Colonic mucosa (tissue), 4 donors: ENCODE data around the gene ARHGEF12. TPM values are rescaled to one million over a fixed set of nuclear protein-coding genes. Genes with fewer than 3 reads are reported as not detected.

ENCODE experiments used
- DNase-seq: peaks from one replicate; pipeline ENCODE4 v3.0.0-alpha.2; 2020
- H3K27ac ChIP-seq: fragments of 200-600 bp; one replicate; pipeline ENCODE4 v1.8.0; 2021
- H3K27me3 ChIP-seq: fragments of 200-600 bp; one replicate; pipeline ENCODE4 v1.8.0; 2021
- H3K36me3 ChIP-seq: fragments of 200-600 bp; one replicate; pipeline ENCODE4 v1.8.0; 2021
- H3K4me1 ChIP-seq: fragments of 200-600 bp; one replicate; pipeline ENCODE4 v1.8.0; 2021; ENCODE audit warnings: mild to moderate bottlenecking
- H3K4me3 ChIP-seq: fragments of 200-600 bp; one replicate; pipeline ENCODE4 v1.8.0; 2021
- H3K9ac ChIP-seq, 2 donors: one replicate each; pipeline ENCODE4 v1.7.0; 2013; ENCODE audit warnings: control low read depth in 2 of 2, low read depth in 2 of 2, low read length in 2 of 2
- H3K9me3 ChIP-seq: fragments of 200-600 bp; one replicate; pipeline ENCODE4 v1.8.0; 2021
- CTCF ChIP-seq: fragments of 200-600 bp; IDR thresholded peaks from one replicate; pipeline ENCODE4 v1.8.0; 2022; ENCODE audit warnings: antibody characterized with exemption, mild to moderate bottlenecking
- intact Hi-C: fragments of 100-400 bp; cut with DNase I; formaldehyde crosslinking; loops from one replicate; pipeline ENCODE4 v1.14.1; 2022
- total RNA-seq, 2 donors: library from RNA; stranded (reverse); fragmentation: NEBNext Ultra II Directional in 1 of 2; extraction: Animal tissue kit (Norgen Biotek cat#: 25700) in 1 of 2; gene quantifications; one replicate each; pipeline ENCODE4 v1.2.1, GENCODE V29; 2021
- donor health status: healthy.
- donor health status: DM: no; HTN: no; CAD: no.
- donor health status: DM: no; HTN: no; CAD: no.

The ARHGEF12 gene
- total RNA-seq, 2 donors from 2014 or later, result 66.7 to 103 TPM

DNA sequence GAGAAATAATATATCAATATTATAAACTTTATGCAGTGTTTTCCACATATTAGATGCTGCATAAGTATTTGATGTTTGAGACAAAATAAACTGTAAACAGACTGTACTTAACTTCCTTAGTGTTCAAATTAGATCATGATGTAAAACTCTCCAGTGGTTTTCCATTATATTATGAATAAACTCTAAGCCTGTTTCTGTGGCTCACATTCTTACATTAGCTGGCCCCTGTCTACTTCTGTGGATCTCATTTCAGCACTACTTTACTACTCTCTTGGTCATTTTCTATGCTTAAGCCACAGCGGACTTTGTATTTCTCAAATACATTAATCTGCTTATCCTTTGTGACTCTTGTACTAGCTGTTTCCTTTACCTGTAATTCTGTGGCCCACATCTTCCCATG is 55.6 kb downstream of the ARHGEF12 start:
- Histone ChIP-seq H3K27me3 (no peaks in the 10 kb centered on the region), H3K36me3 (no peaks in the 10 kb centered on the region), H3K9me3 (no peaks in the 10 kb centered on the region), H3K4me3 (no peak overlapping the region), H3K27ac (no peak overlapping the region), H3K9ac (no peak overlapping the region), H3K4me1 (peaks cover 5% of the 10 kb centered on the region)
- no peak for DNase-seq
- intact Hi-C loops, result no loop called here
- no peak for TF ChIP-seq CTCF

GRCh38 chr11:120392314-120392713 is 56.1 kb downstream of the ARHGEF12 start:
- intact Hi-C loops, result no loop called here
- H3K27me3 ChIP-seq, result no peaks in the 10 kb centered on the region
- no peak for TF ChIP-seq CTCF
- H3K9ac ChIP-seq, result no peak overlapping the region
- H3K4me3 ChIP-seq, result no peak overlapping the region
- H3K4me1 ChIP-seq, result peaks cover 5% of the 10 kb centered on the region
- H3K9me3 ChIP-seq, result no peaks in the 10 kb centered on the region
- H3K36me3 ChIP-seq, result no peaks in the 10 kb centered on the region
- no peak for DNase-seq
- no peak overlapping the region for H3K27ac ChIP-seq

DNA sequence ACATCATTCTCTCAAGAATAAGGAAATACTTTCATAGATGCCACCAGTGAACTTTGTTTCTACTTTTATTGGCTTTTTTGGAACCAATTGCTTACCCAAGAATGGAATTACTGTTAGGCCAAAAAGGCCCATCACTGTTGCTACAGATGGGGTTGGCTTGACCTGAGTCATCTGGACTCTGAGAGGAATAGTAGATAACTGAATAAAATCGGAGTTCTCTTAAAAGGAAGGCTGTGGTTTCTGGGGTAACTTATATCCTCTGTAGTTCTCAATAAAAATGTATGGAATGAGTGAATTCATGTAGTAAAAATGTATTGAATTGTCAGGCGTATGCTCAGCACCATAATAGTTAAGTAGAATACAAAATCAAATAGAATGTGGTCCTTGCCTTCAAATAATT is 56.6 kb downstream of the ARHGEF12 start:
- Histone ChIP-seq H3K9ac (no peak overlapping the region), H3K36me3 (no peaks in the 10 kb centered on the region), H3K4me1 (peaks cover 5% of the 10 kb centered on the region), H3K9me3 (no peaks in the 10 kb centered on the region), H3K4me3 (no peak overlapping the region), H3K27ac (no peak overlapping the region), H3K27me3 (no peaks in the 10 kb centered on the region)
- TF ChIP-seq CTCF, result no peak
- no peak for DNase-seq
- intact Hi-C loops, result no loop called here

DNA sequence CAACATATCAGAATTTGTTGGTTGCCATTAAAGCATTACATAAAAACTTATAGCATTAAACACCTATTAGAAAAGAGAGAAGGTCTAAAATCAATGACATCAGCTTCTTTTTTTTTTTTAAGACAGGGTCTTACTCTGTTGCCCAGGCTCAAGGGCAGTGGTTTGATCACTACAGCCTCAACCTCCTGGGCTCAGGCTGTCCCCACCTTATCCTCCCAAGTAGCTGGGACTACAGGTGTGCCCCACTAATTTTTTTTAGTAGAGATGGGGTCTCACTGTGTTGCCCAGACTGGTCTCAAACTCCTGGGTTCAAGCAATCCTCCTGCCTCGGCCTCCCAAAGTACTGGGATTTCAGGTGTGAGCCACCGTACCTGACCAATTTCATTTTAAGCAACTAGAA is 57.9 kb downstream of the ARHGEF12 start:
- Histone ChIP-seq H3K36me3 (no peaks in the 10 kb centered on the region), H3K9ac (no peak overlapping the region), H3K9me3 (no peaks in the 10 kb centered on the region), H3K4me1 (peaks cover 5% of the 10 kb centered on the region), H3K4me3 (no peak overlapping the region), H3K27me3 (no peaks in the 10 kb centered on the region), H3K27ac (no peak overlapping the region)
- no peak for TF ChIP-seq CTCF
- intact Hi-C loops, result no loop called here
- no peak for DNase-seq

DNA sequence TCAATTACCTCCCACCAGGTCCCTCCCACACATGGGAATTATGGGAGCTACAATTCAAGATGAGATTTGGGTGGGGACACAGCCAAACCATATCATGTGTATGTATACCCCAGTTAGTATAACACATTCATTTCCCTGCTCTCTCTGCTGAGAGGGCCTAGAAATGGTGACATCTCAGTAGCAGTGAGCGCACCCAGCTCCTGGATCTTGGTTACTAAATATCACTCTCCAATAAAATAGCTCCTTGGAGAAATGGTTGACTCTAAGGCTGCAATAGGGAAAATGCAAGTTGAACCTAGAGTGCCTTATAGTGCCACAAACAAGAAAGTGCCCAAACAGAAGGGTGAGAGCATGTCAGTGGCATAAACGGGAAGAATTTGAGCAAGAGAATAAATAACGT is 59.6 kb downstream of the ARHGEF12 start:
- no peaks in the 10 kb centered on the region for H3K9me3 ChIP-seq
- H3K4me1 ChIP-seq, result peaks cover 5% of the 10 kb centered on the region
- TF ChIP-seq CTCF, result no peak
- intact Hi-C loops, result no loop called here
- no peak overlapping the region for H3K9ac ChIP-seq
- DNase-seq, result no peak
- no peaks in the 10 kb centered on the region for H3K36me3 ChIP-seq
- H3K4me3 ChIP-seq, result no peak overlapping the region
- H3K27me3 ChIP-seq, result no peaks in the 10 kb centered on the region
- H3K27ac ChIP-seq, result no peak overlapping the region

DNA sequence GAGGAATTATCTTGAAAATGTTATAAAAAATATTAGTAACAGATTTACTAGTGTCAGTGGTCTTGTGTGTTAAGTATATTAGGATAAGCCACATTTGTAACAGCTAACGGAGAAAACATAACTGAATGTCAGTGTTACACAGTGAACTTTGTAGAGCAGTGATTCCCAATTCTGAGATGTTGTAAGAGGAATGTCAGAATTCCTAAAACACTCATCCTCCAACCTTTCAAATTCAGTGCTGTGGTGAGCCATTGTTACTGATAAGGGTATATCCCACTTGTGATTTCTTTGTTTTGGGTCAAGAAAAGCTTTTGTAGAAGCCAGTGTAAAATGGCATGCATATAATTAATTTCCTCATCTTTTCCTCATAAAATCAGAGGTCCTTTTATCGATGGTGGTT is 61.9 kb downstream of the ARHGEF12 start:
- Histone ChIP-seq H3K27me3 (no peaks in the 10 kb centered on the region), H3K4me1 (no peaks in the 10 kb centered on the region), H3K9ac (no peak overlapping the region), H3K27ac (no peak overlapping the region), H3K9me3 (no peaks in the 10 kb centered on the region), H3K4me3 (no peak overlapping the region), H3K36me3 (no peaks in the 10 kb centered on the region)
- DNase-seq, result no peak
- intact Hi-C loops, result no loop called here
- no peak for TF ChIP-seq CTCF
